Measurements from ENCODE around the gene GULP1. TPM values are rescaled to one million over a fixed set of nuclear protein-coding genes. Genes with fewer than 3 reads are reported as not detected.

The GULP1 gene
- total and polyA plus RNA-seq, 2 of the 4 experiments (the other 2 are of a cell fraction): 24.4 to 40.1 TPM

- Histone ChIP-seq H3K27me3 (ENCODE audit: control insufficient read depth, insufficient read depth, low read length) (no peaks in the 10 kb centered on the region), H3K79me1 (ENCODE audit: low read depth in 1 of 2, low read length in 2 of 2) (peaks cover 10 to 29% of the 10 kb centered on the region in 2 experiments; a peak in 3 of 4 replicates), H3K4ac (ENCODE audit: low read depth, low read length) (0 out of 2 replicates have a peak overlapping the region, but pooled peaks have one; percentile 9), H3K4me1 (ENCODE audit: control insufficient read depth, insufficient read depth, low read length) (peaks cover 4% of the 10 kb centered on the region; the same call in 1 of the 2 replicates), H2AK9ac (replicated peaks; ENCODE audit: low read depth, low read length, poor library complexity) (no peak overlapping the region), H2BK5ac (ENCODE audit: low read depth, low read length, poor library complexity, severe bottlenecking) (no peak overlapping the region), H3K27ac (ENCODE audit: insufficient read depth, low read length) (no peak overlapping the region), H4K5ac (ENCODE audit: low read depth, low read length) (no peak overlapping the region), H2BK120ac (ENCODE audit: low read depth, low read length) (no peak overlapping the region), H2AK5ac (ENCODE audit: low read depth, low read length) (peak overlapping the region; percentile 15), H4K8ac (ENCODE audit: low read depth in 2 of 2, low read length in 2 of 2) (no peak overlapping the region), H3K56ac (ENCODE audit: extremely low read depth, insufficient read depth, low read length) (no peak overlapping the region), H3K9me1 (ENCODE audit: insufficient read depth, low read length) (peaks cover 3% of the 10 kb centered on the region; the same call in 1 of the 2 replicates), H3K23ac (ENCODE audit: low read depth, low read length) (peak overlapping the region; percentile 72; the same call in 1 of the 2 replicates), H3K14ac (replicated peaks; ENCODE audit: low read depth, low read length) (peak overlapping the region; percentile 82), H4K20me1 (ENCODE audit: insufficient read depth, low read length) (no peaks in the 10 kb centered on the region; the same call in 1 of the 2 replicates), H3K18ac (ENCODE audit: low read depth, low read length) (no peak overlapping the region), H3K4me2 (ENCODE audit: low read depth, low read length) (no peak overlapping the region), H4K91ac (ENCODE audit: insufficient read depth, low read depth, low read length) (no peak overlapping the region), H3K9ac (ENCODE audit: low read depth, low read length) (no peak overlapping the region), H2BK15ac (ENCODE audit: low read depth, low read length) (peak overlapping the region; percentile 40; the same call in 1 of the 3 replicates), H2AFZ (replicated peaks; ENCODE audit: low read length, poor library complexity) (no peak overlapping the region), H3K4me3 (ENCODE audit: insufficient read depth, low read depth, low read length) (no peak overlapping the region), H2BK20ac (ENCODE audit: low read depth, low read length) (no peak overlapping the region), H3K9me3 (ENCODE audit: control insufficient read depth, insufficient read depth, low read length) (no peaks in the 10 kb centered on the region), H3K36me3 (ENCODE audit: control insufficient read depth, insufficient read depth, low read length) (no peaks in the 10 kb centered on the region)
- no CpG with 5 or more reads among the region's 2 CpGs for WGBS, 2 experiments (ENCODE audit: extremely low coverage in 2 of 2, insufficient read length in 1 of 2)
- no peak for DNase-seq
- dilution Hi-C loops (cut with HindIII; ENCODE audit: low sequenced_read_pairs, unreplicated experiment) (no loop called here), intact Hi-C loops (cut with micrococcal nuclease) (no loop called here), in situ Hi-C loops (cut with MboI; ENCODE audit: low sequenced_read_pairs) (no loop called here)
- ChIA-PET POLR2A (ENCODE audit: unreplicated experiment) (no interaction called here), CTCF (no interaction called here)
- BruUV-seq (replicated peaks): no TSS peak
- ATAC-seq (ENCODE audit: low read depth): no peak
- TF ChIP-seq BHLHE40 (IDR thresholded peaks at IDR 0.05; ENCODE audit: low read depth, low read length): no peak
Measured at GRCh38 chr2:188474316-188474715, 182.6 kb downstream of the GULP1 start.
